Loucy (cell line): ENCODE data around the gene TMEM245.

Experiments
- H2AFZ ChIP-seq: fragments of 200-600 bp; sonication (generic); 2 replicates; pipeline ENCODE4 v1.6.0; 2016; ENCODE audit warnings: antibody characterized with exemption, mild to moderate bottlenecking, low read length, moderate library complexity
- H3F3A ChIP-seq: fragments of 200-600 bp; 2 replicates; pipeline ENCODE4 v1.6.0; 2016; ENCODE audit warnings: antibody characterized with exemption, low read depth, mild to moderate bottlenecking
- H3K27me3 ChIP-seq: fragments of 200-600 bp; sonication (generic); 2 replicates; pipeline ENCODE4 v1.6.1; 2014; ENCODE audit warnings: low read length, mild to moderate bottlenecking; ENCODE audit not compliant: insufficient read depth, poor library complexity, severe bottlenecking
- H3K36me3 ChIP-seq: fragments of 200-600 bp; sonication (generic); 2 replicates; pipeline ENCODE4 v1.6.1; 2016; ENCODE audit warnings: low read length; ENCODE audit not compliant: insufficient read depth
- H3K4me1 ChIP-seq: fragments of 200-600 bp; sonication (generic); 2 replicates; pipeline ENCODE4 v1.5.1; 2014; ENCODE audit warnings: low read length, mild to moderate bottlenecking; ENCODE audit not compliant: insufficient read depth, poor library complexity, severe bottlenecking
- H3K4me2 ChIP-seq: fragments of 200-600 bp; sonication (generic); 2 replicates; pipeline ENCODE4 v1.6.0; 2014; ENCODE audit warnings: antibody characterized with exemption, low read length, low read depth, mild to moderate bottlenecking; ENCODE audit not compliant: poor library complexity, severe bottlenecking
- H3K4me3 ChIP-seq: fragments of 200-600 bp; sonication (generic); 2 replicates; pipeline ENCODE4 v1.5.1; 2014; ENCODE audit warnings: low read length, mild to moderate bottlenecking, mixed read lengths; ENCODE audit not compliant: poor library complexity, severe bottlenecking
- H3K79me2 ChIP-seq: fragments of 200-600 bp; sonication (generic); 2 replicates; pipeline ENCODE4 v1.6.1; 2014; ENCODE audit warnings: low read length; ENCODE audit not compliant: insufficient read depth
- H3K9ac ChIP-seq: fragments of 200-600 bp; sonication (generic); 2 replicates; pipeline ENCODE4 v1.6.0; 2014; ENCODE audit warnings: mild to moderate bottlenecking, low read depth, low read length, moderate library complexity; ENCODE audit not compliant: poor library complexity, severe bottlenecking
- H3K9me2 ChIP-seq: fragments of 200-600 bp; sonication (generic); replicated peaks from 2 replicates; pipeline ENCODE4 v1.6.1; 2016; ENCODE audit warnings: low read depth, low read length, mixed read lengths
- H3K9me3 ChIP-seq: fragments of 200-600 bp; sonication (generic); 2 replicates; pipeline ENCODE4 v1.6.1; 2014; ENCODE audit warnings: mild to moderate bottlenecking, antibody characterized with exemption, low read length, low read depth; ENCODE audit not compliant: insufficient read depth
- H4K20me1 ChIP-seq: fragments of 200-600 bp; sonication (generic); 2 replicates; pipeline ENCODE4 v1.6.0; 2014; ENCODE audit warnings: antibody characterized with exemption, low read length, mild to moderate bottlenecking; ENCODE audit not compliant: insufficient read depth, poor library complexity, severe bottlenecking
- EZH2phosphoT487 ChIP-seq: fragments of 200-600 bp; IDR thresholded peaks from 2 replicates; pipeline ENCODE4 v1.6.1; 2018; ENCODE audit warnings: antibody characterized with exemption, mild to moderate bottlenecking, moderate library complexity, borderline replicate concordance
- TF ChIP-seq, protein P1 (sequence below): fragments of 200-600 bp; sonication (generic); conservative IDR thresholded peaks from 2 replicates; pipeline ENCODE4 v1.5.1; 2014; ENCODE audit warnings: mild to moderate bottlenecking, antibody characterized with exemption, low read length

The TMEM245 gene

GRCh38 chr9:109068764-109069163, 51.0 kb downstream of the TMEM245 start:
- Histone ChIP-seq H3K4me3 (no peak overlapping the region), H3K9ac (no peak overlapping the region), H4K20me1 (no peaks in the 10 kb centered on the region), H2AFZ (no peak overlapping the region), H3K9me2 (no peaks in the 10 kb centered on the region), H3K4me1 (no peaks in the 10 kb centered on the region), H3K36me3 (peaks cover 78% of the 10 kb centered on the region; the same call in 1 of the 2 replicates), H3F3A (no peaks in the 10 kb centered on the region), H3K9me3 (no peaks in the 10 kb centered on the region), H3K4me2 (no peak overlapping the region), H3K79me2 (no peaks in the 10 kb centered on the region), H3K27me3 (no peaks in the 10 kb centered on the region)
- TF ChIP-seq, protein P1, sequence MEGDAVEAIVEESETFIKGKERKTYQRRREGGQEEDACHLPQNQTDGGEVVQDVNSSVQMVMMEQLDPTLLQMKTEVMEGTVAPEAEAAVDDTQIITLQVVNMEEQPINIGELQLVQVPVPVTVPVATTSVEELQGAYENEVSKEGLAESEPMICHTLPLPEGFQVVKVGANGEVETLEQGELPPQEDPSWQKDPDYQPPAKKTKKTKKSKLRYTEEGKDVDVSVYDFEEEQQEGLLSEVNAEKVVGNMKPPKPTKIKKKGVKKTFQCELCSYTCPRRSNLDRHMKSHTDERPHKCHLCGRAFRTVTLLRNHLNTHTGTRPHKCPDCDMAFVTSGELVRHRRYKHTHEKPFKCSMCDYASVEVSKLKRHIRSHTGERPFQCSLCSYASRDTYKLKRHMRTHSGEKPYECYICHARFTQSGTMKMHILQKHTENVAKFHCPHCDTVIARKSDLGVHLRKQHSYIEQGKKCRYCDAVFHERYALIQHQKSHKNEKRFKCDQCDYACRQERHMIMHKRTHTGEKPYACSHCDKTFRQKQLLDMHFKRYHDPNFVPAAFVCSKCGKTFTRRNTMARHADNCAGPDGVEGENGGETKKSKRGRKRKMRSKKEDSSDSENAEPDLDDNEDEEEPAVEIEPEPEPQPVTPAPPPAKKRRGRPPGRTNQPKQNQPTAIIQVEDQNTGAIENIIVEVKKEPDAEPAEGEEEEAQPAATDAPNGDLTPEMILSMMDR, result no peak
- TF ChIP-seq EZH2phosphoT487, result no peak

DNA sequence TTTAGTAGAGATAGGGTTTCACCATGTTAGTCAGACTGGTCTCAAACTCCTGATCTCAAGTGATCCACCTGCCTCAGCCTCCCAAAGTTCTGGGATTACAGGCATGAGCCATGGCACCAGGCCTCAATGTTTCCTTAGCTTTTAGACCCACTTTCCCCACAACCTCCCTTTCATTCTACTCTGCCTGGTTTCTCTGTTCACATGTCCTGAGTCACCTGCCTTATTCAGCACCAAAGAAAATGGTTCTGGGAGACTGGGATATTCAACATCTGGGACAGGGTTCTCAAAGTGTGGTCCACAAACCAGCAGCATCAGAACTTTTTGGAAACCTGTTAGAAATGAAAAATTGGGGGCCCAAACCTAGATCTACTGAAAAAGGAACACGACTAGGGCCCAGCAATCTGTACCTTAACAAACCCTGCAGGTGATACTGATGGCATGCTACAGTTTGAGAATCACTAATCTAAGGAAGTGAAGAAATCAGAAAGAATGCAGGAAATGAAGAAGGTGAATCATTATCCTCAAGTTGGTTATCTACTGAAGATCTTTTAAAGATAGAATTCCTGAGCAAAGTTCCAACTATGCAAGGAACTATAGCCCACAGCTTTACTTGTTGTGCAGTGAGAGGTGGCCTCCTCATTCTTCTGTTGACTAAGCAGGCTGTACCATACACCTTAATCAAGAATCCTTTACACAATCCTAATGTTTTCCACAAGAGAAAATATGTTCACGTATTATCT, 54.6 kb downstream of the TMEM245 start:
- Histone ChIP-seq H3K4me2 (no peak overlapping the region), H3F3A (no peaks in the 10 kb centered on the region), H3K4me3 (no peak overlapping the region), H3K36me3 (peaks cover 74% of the 10 kb centered on the region; the same call in 1 of the 2 replicates), H2AFZ (no peak overlapping the region), H4K20me1 (no peaks in the 10 kb centered on the region), H3K4me1 (no peaks in the 10 kb centered on the region), H3K27me3 (no peaks in the 10 kb centered on the region), H3K9ac (no peak overlapping the region), H3K9me3 (no peaks in the 10 kb centered on the region), H3K9me2 (no peaks in the 10 kb centered on the region), H3K79me2 (no peaks in the 10 kb centered on the region)
- TF ChIP-seq, protein P1, result no peak
- TF ChIP-seq EZH2phosphoT487, result no peak

DNA sequence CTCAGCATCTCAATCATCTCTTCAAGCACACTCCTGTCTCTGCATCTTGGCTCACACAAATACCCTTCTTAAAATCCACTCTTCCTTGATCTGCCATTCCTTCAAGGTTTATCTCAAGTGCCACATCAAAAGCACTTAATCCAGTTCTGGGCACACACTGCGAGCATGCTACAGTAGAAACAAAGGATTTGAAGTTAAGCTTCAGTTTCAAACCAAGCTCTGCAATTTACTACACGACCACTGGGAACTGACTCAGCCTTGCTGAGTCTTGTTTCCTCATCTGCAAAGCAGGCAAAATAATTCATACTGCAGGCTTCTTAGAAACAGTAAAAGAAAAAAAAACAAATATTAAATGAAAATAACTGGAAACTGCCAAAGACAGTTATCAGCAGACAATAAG, 56.0 kb downstream of the TMEM245 start:
- no peak overlapping the region for H3K4me3 ChIP-seq
- H2AFZ ChIP-seq, result no peak overlapping the region
- no peaks in the 10 kb centered on the region for H4K20me1 ChIP-seq
- H3F3A ChIP-seq, result no peaks in the 10 kb centered on the region
- H3K4me1 ChIP-seq, result no peaks in the 10 kb centered on the region
- H3K9ac ChIP-seq, result no peak overlapping the region
- H3K9me3 ChIP-seq, result no peaks in the 10 kb centered on the region
- no peaks in the 10 kb centered on the region for H3K9me2 ChIP-seq
- no peaks in the 10 kb centered on the region for H3K27me3 ChIP-seq
- no peaks in the 10 kb centered on the region for H3K79me2 ChIP-seq
- TF ChIP-seq EZH2phosphoT487, result no peak
- TF ChIP-seq, protein P1, result no peak
- H3K4me2 ChIP-seq, result no peak overlapping the region
- H3K36me3 ChIP-seq, result peaks cover 70% of the 10 kb centered on the region; the same call in 1 of the 2 replicates
